A673 (cell line): Measurements from ENCODE around the gene WWC1. TPM values are rescaled to one million over a fixed set of nuclear protein-coding genes. Genes with fewer than 3 reads are reported as not detected.
"Not testable (repeated sequence)": the region's sequence is repeated elsewhere in the genome, so short reads cannot be mapped to it uniquely, and the experiment has no call there.

Experiments used
- BruUV-seq: library from RNA; stranded (reverse); fragments of 400-500 nt; replicated peaks from 2 replicates; lab custom pipeline; 2021; lab: Mats Ljungman, UMichigan
- CTCF ChIA-PET: fragments of 300-600 bp; sonication (Branson Sonifier 250); formaldehyde crosslinking; loops from one replicate; lab custom pipeline; 2022; ENCODE audit warnings: antibody characterized with exemption; lab: Charles Lee
- POLR2A ChIA-PET: fragments of 300-600 bp; sonication (Branson Sonifier 250); formaldehyde crosslinking; loops from one replicate; lab custom pipeline; 2022; ENCODE audit warnings: antibody characterized with exemption; ENCODE audit not compliant: low non-redundant PET; lab: Charles Lee
- DNase-seq: peaks from one replicate; pipeline ENCODE4 v3.0.0-alpha.2; 2015; ENCODE audit warnings: low spot score
- H3K27ac ChIP-seq: fragments of 200-600 bp; sonication (generic); 2 replicates; pipeline ENCODE4 v1.5.1; 2016; ENCODE audit warnings: mixed run types, low read depth, mild to moderate bottlenecking, mixed read lengths, antibody characterized with exemption, low read length; ENCODE audit not compliant: poor library complexity, severe bottlenecking
- H3K27me3 ChIP-seq: fragments of 200-600 bp; sonication (generic); replicated peaks from 2 replicates; pipeline ENCODE4 v1.6.1; 2017; ENCODE audit warnings: mixed run types, low read depth, mild to moderate bottlenecking, mixed read lengths, antibody characterized with exemption, low read length; ENCODE audit not compliant: insufficient read depth, poor library complexity
- H3K36me3 ChIP-seq: fragments of 200-600 bp; sonication (generic); 2 replicates; pipeline ENCODE4 v1.6.1; 2016; ENCODE audit warnings: mixed run types, mild to moderate bottlenecking, mixed read lengths, antibody characterized with exemption, low read length; ENCODE audit not compliant: insufficient read depth, poor library complexity, severe bottlenecking
- H3K4me1 ChIP-seq: fragments of 200-600 bp; sonication (generic); 2 replicates; pipeline ENCODE4 v1.6.1; 2017; ENCODE audit warnings: mixed run types, mild to moderate bottlenecking, mixed read lengths, antibody characterized with exemption, low read length; ENCODE audit not compliant: insufficient read depth, poor library complexity, severe bottlenecking
- H3K4me3 ChIP-seq: fragments of 200-600 bp; sonication (generic); 2 replicates; pipeline ENCODE4 v1.5.1; 2016; ENCODE audit warnings: low read depth, mixed run types, mild to moderate bottlenecking, mixed read lengths, low read length; ENCODE audit not compliant: poor library complexity, severe bottlenecking
- H3K9me3 ChIP-seq: fragments of 200-600 bp; sonication (generic); 2 replicates; pipeline ENCODE4 v1.6.1; 2016; ENCODE audit warnings: mixed run types, low read depth, mild to moderate bottlenecking, mixed read lengths, antibody characterized with exemption, low read length; ENCODE audit not compliant: poor library complexity, severe bottlenecking
- CTCF ChIP-seq: fragments of 300-800, 200-600 bp; sonication (generic); conservative IDR thresholded peaks from 2 replicates; pipeline ENCODE4 v1.5.1; 2017; ENCODE audit warnings: low read depth, mild to moderate bottlenecking, antibody characterized with exemption, low read length, moderate library complexity, mixed read lengths
- EZH2 ChIP-seq: fragments of 200-600 bp; sonication (generic); IDR thresholded peaks from 2 replicates; pipeline ENCODE4 v1.6.1; 2017; ENCODE audit warnings: borderline replicate concordance, low read depth, mild to moderate bottlenecking, mixed read lengths, antibody characterized with exemption, low read length; ENCODE audit not compliant: poor library complexity, severe bottlenecking
- intact Hi-C: fragments of 100-400 bp; cut with micrococcal nuclease; formaldehyde crosslinking; loops from one replicate; pipeline ENCODE4 v1.10.0; 2022; ENCODE audit not compliant: unreplicated experiment
- total RNA-seq: library from RNA; stranded (reverse); gene quantifications from 2 replicates; pipeline ENCODE4 v1.2.3, GENCODE V29; 2021

The WWC1 gene
- total RNA-seq, 1 experiment from 2014 or later, result 8.8 TPM

GRCh38 chr5:168339109-168339771, 47.8 kb downstream of the WWC1 start:
- DNase-seq, result peak; percentile 9
- Histone ChIP-seq H3K9me3 (no peaks in the 10 kb centered on the region), H3K36me3 (no peaks in the 10 kb centered on the region), H3K27me3 (no peaks in the 10 kb centered on the region), H3K4me3 (no peak overlapping the region), H3K27ac (no peak overlapping the region), H3K4me1 (no peaks in the 10 kb centered on the region)
- BruUV-seq, result no TSS peak
- ChIA-PET POLR2A (no interaction called here), CTCF (no interaction called here)
- intact Hi-C loops, result no loop called here
- TF ChIP-seq EZH2 (no peak), CTCF (peak; percentile 27; the same call in 1 of the 2 replicates)

GRCh38 chr5:168339772-168340140, 48.3 kb downstream of the WWC1 start:
- H3K4me1 ChIP-seq, DNase-seq, BruUV-seq, POLR2A ChIA-PET, H3K4me3 ChIP-seq, H3K27me3 ChIP-seq, CTCF ChIA-PET, intact Hi-C loops, H3K9me3 ChIP-seq, H3K27ac ChIP-seq, H3K36me3 ChIP-seq: not testable (repeated sequence)

DNA sequence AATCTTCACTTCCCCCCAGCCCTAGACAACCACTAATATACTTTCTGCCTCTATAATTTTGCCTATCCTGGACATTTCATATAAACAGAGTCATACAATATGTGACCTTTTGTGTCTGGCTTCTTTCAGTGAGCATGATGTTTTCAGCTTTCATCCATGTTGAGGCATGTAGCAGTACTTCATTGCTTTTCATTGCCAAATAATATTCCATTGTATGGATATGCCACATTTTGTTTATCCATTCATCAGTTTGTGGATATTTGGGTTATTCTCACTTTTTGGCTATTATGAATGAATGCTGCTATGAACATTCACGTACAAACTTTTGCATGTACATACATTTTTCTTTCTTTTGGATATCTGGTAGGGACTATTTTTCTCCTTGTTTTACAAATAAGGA, 49.0 kb downstream of the WWC1 start:
- Histone ChIP-seq H3K9me3 (no peaks in the 10 kb centered on the region), H3K27ac (no peak overlapping the region), H3K36me3 (no peaks in the 10 kb centered on the region), H3K4me1 (no peaks in the 10 kb centered on the region), H3K27me3 (no peaks in the 10 kb centered on the region), H3K4me3 (no peak overlapping the region)
- no peak for DNase-seq
- intact Hi-C loops, result no loop called here
- TF ChIP-seq CTCF, result no peak
- TF ChIP-seq EZH2, result no peak
- CTCF ChIA-PET, result no interaction called here
- POLR2A ChIA-PET, result no interaction called here
- no TSS peak for BruUV-seq

DNA sequence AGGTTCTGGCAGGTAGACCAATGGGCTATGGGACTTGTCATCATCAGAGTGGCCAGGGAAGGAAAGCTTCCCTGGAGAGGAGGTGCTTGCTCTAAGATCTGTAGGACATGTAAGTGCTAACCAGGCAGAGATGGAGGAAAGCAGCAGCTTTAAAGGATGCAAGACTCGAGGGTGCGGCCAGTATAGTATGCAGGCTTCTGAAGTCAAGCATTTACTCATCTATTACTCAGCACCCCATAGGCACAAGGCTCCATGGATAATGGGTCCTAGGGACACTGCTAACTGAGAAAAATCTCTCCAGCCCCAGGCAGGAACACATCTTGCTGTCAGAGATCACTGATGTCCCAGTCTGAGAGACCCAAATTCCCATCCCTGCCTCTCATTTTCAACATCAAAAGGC, 49.7 kb downstream of the WWC1 start:
- H3K4me3 ChIP-seq, result no peak overlapping the region
- no peaks in the 10 kb centered on the region for H3K9me3 ChIP-seq
- DNase-seq, result no peak
- H3K36me3 ChIP-seq, result no peaks in the 10 kb centered on the region
- H3K4me1 ChIP-seq, result no peaks in the 10 kb centered on the region
- no TSS peak for BruUV-seq
- H3K27ac ChIP-seq, result no peak overlapping the region
- intact Hi-C loops, result no loop called here
- TF ChIP-seq EZH2 (no peak), CTCF (no peak)
- H3K27me3 ChIP-seq, result no peaks in the 10 kb centered on the region
- ChIA-PET POLR2A (no interaction called here), CTCF (no interaction called here)
